Astrocyte of the hippocampus (primary cell): ENCODE results near the gene CAGE1.
"Not testable (repeated sequence)": the region's sequence is repeated elsewhere in the genome, so short reads cannot be mapped to it uniquely, and the experiment has no call there.

Experiments
- DNase-seq: peaks from one replicate; pipeline ENCODE4 v3.0.0; 2011; ENCODE audit warnings: low read depth, low spot score

CAGE1 gene

DNA sequence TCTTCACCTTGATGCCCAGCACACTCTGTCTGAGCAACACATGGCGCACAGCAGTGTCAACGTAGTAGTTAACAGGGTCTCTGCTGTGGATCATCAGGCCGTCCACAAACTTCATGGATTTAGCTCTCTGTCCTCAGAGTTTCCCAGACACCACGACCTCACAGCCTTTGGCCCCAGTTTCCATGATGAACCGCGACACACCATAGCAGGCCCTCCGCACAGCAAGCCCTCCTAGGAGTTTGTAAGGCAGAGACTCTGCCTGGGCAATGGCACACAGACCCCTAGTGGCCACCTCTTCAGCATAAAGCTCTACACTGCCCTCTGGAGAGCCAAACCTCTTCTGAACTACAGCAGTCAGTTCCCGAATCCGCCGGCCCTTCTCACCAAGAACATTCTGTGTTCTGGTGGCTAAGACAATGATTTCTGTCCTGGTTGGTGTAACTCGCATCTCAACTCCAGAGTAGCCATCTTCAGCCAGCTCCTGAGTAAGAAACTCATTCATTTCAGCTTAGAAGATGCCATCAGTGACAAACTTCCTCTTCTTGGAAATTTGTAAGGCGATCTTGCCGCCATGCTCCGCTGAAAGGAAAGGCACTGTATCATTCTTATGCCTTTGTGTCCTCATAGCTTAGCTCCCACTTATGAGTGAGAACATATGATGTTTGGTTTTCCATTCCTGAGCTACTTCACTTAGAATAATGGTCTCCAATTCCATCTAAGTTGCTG lies 50.4 kb downstream of the CAGE1 start:
- DNase-seq: not testable (repeated sequence)

DNA sequence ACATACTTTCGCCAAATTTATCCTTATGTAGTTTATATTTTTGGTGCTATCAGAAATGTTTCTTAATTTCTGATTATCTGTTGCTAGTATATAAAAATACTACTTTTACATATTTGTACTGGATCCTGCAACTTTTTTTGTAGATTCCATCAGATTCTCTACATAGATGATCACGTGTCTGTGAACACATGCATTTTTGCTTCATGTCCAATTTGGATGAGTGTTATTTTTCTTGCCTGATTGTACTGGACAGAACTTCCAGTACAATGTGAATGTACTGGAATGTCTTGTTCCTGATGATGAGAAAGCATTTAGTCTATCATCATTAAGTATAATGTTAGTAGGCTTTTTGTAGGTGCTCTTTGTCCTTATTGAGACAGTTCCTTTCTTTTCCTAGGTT lies 51.5 kb downstream of the CAGE1 start:
- no peak for DNase-seq

DNA sequence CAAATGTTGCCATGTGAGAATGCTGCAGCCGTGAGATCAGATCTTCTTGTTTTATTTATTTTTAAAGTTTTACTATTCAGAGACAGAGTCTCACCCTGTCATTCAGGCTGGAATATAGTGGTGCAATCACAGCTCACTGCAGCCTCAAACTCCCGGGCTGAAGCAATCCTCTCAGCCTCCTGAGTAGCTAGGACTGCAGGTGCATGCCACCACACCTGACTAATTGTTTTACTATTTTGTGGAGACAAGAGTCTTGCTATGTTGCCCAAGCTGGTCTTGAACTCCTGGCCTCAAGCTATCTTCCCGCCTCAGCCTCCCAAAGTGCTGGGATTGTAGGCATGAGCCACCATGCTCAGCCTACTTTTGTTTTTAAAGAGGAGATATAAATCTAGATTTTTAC lies 54.0 kb downstream of the CAGE1 start:
- no peak for DNase-seq

DNA sequence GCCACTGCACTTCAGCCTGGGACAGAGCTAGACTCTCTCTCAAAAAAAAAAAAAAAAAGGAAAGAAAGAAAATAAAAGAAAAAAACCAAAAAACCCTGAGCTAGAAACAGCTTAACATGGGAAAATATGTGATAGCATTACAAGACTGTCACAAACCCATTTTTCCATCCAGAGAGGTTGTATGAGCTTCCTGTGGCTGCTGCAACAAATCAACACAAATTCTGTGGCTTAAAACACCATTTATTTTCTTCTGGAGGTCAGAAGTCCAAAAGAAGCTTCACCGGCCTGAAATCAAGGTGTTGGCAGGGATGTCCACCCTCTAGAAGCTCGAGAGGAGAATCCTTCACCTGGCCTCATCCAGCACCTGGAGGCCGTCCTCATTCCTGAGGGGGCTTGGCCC lies 54.9 kb downstream of the CAGE1 start:
- no peak for DNase-seq

DNA sequence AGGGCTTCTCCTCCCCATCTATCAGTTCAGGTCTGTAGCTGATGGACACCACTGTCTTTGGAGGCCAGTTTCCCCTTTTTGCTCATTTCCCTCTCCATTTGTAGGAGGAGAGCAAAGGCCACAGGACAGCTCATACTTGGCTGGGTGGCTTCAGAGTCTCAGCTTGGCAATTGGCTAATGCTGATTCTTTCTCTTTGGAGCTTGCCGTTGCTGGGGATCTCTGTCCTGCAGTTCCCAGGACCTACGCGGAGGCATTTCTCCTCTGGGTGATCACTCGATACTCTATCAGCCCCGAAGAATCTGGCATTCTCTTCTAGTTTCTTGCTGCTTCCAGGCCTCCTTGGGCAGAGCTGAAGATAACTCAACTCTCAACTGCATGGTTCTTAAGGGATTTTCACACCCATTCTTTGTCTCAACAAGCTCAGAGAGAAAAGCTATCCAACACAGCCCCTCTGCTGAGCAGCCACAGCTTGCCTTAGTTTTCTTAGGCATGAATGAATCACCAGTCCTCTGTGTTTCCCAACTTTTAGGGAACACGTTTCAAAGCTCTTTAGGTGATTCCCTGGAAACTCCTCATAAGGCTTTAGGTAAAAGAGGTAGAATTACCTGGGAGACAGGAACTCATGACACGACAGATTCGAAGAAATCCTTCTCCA lies 57.3 kb downstream of the CAGE1 start:
- no peak for DNase-seq

DNA sequence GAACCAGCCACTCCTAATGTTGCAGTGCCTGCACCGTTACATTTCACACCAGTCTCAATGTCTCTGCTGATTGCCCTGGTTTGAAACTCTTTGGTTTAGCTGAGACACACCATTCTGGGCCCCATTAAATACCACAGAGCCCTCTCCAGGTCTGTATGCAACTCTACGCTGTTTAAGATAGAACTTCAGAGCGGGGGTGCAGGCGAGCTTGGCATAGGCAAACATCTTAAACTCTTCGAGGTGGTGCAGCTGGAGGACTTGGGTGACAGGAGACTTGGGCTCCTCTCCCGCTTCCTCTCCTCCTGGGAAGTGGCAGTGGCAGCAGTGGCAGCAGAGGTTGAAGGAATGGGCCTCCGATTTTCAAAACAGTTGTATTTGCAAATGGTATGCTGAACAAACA lies 58.1 kb downstream of the CAGE1 start:
- DNase-seq: no peak

DNA sequence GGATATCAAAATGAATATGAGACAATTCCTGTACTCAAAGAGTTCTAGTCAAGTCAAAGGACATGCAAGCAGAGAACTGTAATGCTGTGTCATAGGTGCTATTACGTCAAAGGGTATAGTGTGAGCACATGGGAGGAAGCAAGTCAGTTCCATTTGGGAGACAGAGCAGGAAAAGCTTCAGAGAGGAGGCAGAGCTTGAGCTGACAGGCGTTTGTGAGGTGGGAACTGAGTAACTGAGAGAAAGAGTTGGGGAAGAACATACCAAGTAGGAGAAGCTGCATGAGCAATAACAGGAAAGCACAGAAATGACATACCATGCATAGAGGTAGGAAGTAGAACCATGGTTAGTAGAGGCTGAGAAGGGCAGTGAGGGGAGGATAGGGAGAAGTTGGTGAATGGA lies 61.3 kb downstream of the CAGE1 start:
- DNase-seq: no peak

DNA sequence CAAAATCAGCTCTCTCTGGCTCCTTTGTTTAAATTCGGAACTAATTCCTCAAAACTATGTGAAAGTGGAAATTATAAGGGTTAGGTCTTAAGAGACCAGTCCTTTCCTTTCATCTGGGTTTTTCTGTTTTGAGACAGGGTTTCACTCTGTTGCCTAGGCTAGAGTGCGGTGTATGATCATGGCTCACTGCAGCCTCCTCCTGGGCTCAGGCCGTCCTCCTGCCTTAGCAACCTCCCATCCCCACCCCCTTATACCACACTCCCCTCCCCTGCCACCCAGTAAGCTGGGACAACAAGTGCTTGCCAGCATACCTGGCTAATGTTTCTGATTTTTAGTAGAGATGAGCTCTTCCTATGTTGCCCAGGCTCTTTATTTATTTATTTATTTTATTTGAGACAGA lies 63.8 kb downstream of the CAGE1 start:
- DNase-seq: no peak

DNA sequence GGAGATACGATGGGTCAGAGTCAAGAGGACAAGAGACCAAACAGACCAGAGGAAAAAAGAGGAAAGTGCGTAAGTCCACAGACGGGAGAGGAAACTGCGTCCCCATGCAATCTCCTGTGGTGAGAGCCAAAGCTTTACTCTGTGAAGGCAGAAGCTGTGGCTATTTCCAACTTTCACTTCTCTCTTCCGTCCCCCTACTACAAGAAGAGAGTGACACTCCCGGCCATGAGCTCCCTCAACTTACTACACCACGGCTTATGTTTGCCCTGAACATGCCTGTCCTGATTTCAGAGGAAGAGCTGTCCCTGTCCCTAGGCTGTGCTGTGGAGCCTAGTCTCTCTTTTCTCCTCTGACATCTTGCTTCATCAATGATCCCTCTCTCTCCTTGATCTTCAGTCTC lies 65.0 kb downstream of the CAGE1 start:
- DNase-seq: no peak

DNA sequence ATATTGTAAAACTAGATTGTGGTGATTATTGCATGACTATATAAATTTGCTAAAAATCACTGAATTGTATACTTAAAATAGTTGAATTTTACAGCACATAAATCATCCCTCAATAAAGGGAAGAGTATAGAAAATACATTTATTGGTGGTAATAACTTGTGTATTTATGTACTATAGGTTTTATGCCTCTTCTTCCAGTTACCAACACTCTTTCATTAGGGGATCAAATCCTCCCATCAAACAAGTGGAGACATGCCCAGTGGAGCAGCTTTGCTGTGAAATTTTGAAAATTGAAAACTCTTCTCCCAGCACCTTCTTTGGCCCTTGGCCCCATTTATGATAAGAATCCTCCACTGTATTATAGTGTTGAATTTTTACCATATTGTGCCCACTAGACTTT lies 66.5 kb downstream of the CAGE1 start:
- no peak for DNase-seq

DNA sequence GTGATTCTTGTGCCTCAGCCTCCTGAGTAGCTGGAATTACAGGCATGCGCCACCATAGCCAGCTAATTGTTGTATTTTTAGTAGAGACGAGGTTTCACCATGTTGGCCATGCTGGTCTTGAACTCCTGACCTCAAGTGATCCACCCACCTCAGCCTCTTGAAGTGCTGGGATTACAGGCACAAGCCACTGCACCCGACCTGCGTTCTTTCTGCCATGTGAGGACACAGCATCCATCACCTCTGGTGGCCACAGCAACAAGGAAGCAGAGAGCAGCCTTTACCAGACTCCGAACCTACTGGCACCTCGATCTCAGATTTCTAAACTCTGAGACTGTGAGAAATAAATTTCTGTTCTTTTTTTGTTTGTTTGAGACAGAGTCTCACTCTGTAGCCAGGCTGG lies 67.7 kb downstream of the CAGE1 start:
- DNase-seq: not testable (repeated sequence)

DNA sequence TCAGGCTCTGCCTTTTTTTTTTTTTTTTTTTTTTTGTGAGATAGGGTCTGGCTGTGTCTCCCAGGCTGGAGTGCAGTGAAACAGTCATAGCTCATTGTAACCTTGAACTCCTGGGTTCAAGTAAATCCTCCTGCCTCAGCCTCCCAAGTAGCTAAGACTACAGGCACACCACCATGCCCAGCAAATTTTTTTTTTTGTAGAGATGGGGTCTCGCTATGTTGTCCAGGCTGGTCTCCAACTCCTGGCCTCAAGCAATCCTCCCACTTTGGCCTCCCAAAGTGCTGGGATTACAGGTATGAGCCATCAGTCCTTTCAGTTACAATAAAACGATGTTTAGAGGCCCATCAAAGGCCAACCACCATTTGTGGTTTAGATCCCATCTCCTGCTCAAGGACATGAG lies 70.1 kb downstream of the CAGE1 start:
- DNase-seq: not testable (repeated sequence)

DNA sequence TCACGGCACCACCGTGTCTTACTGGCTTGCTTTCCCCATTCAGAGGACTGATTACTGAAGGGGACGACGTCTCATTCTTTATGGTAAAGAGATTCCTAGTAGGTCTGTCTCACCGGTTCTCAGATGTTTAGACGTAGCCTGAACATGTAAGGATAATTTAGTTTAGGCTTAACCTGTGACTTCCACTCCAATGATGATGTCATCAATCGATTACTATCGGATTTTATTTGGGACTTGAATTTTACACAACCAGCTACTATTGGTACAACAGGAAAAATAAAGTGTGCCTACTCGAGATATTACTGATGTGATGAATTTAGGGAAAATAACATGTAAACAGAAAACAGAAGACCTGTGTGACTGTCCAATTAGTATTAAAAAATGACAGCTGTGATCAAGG lies 72.0 kb downstream of the CAGE1 start:
- DNase-seq: no peak

DNA sequence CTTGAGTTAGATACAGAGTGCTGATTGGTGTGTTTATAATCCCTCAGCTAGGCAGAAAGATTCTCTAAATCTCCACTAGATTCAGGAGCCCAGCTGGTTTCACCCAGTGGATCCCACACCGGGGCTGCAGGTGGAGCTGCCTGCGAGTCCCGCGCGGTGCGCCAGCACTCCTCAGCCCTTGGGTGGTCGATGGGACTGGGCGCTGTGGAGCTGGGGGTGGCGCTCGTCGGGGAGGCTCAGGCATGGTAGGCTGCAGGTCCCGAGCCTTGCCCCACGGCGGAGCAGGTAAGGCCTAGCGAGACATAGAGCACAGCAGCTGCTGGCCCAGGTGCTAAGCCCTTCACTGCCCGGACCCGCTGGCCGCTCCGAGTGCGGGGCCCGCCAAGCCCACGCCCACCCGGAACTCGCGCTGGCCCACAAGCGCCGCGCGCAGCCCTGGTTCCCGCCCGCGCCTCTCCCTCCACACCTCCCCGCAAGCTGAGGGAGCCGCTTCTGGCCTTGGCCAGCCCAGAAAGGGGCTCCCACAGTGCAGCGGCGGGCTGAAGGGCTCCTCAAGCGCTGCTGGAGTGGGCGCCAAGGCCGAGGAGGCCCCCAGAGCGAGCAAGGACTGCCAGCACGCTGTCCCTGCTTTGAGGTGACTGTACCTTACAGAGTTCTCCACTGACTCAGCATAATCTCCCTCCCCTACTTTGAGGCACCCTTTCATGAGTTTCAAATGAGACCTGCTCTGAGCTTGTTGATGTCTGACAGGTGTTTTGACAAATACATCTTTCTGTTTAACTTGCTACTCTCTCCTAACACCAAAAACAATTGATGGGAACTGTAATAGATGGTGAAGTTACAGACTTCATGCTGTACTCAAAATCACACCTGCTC lies 72.6 kb downstream of the CAGE1 start:
- no peak for DNase-seq

DNA sequence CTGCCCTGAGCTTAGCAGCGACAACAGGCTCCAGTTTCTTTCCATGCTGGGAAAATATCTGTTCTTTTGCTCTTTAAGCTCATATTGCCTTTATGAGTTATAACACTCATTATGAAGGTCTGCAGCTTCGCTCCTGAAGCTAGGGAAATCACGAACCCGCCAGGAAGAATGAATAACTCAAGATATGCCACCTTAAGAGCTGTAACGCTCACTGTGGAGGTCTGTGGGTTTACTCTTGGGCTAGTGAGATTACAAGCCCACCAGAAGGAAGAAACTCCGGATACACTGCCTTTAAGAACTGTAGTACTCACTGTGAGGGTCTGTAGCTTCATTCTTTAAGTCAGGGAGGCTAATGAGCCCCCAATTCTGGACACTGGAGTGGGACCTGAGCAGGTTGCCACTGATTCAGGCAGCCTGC lies 73.6 kb downstream of the CAGE1 start:
- DNase-seq: no peak

DNA sequence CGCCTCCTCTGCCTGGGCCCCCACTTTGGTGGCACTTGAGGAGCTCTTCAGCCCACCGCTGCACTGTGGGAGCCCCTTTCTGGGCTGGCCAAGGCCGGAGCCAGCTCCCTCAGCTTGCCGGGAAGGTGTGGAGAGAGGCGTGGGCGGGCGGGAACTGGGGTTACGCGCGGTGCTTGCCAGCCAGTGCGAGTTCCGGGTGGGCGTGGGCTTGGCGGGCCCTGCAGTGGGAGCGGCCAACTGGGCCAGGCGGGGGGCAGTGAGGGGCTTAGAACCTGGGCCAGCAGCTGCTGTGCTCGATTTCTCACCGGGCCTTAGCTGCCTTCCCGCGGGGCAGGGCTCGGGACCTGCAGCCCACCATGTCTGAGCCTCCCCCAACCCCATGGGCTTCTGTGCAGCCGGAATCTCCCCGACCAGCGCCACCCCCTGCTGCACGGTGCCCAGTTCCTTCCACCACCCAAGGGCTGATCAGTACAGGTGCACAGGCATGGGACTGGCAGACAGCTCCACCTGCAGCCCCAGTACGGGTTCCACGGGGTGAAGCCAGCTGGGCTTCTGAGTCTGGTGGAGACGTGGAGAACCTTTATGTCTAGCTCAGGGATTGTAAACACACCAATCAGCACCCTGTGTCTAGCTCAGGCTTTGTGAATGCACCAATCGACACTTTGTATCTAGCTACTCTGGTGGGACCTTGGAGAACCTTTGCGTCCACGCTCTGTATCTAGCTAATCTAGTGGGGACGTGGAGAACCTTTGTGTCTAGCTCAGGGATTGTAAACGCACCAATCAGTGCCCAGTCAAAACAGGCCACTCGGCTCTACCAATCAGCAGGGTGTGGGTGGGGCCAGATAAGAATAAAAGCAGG lies 74.2 kb downstream of the CAGE1 start:
- not testable (repeated sequence) for DNase-seq

DNA sequence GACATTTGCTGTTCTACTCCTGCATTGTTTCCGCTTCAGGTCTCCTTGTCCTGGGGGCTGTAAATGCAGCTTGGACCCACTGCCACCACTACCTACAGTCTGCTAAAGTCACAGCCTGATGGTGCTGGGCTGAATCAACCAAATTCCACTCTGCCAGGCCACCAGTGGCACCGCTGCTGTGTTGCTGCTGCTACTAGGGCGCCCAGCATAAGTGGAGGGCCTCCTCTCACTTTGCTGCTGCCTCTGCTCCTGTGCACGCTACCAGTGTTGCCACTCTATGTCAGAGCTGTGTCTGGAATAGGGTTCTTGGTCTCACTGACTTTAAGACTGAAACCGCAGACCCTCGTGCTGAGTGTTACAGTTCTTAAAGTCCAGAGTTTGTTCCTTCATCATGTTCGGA lies 75.1 kb downstream of the CAGE1 start:
- DNase-seq: no peak

DNA sequence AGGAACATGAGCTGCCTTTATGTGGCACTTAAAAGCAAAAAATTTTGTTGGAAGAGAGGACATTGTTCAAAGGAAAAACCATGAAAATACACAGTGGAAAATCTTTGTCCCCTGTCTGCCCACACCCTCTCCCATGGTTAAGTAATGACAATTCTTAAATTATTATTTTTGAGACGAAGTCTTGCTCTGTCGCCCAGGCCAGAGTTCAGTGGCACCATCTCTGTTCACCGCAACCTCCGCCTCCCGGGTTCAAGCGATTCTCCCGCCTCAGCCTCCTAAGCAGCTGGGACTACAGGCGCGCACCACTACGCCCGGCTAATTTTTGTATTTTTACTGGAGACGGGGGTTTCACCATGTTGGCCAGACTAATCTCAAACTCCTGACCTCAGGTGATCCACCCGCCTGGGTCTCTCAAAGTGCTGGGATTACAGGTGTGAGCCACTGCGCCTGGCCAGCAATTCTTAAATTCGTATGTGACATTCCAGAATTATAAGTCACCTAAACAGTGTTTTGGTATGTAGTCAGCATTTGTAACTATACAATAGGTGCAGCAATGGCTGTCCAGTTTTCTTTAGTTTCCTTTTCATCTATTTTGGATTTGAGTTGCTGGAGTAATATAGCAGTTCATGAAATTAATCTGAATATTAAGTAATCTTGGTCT lies 75.9 kb downstream of the CAGE1 start:
- DNase-seq: no peak

DNA sequence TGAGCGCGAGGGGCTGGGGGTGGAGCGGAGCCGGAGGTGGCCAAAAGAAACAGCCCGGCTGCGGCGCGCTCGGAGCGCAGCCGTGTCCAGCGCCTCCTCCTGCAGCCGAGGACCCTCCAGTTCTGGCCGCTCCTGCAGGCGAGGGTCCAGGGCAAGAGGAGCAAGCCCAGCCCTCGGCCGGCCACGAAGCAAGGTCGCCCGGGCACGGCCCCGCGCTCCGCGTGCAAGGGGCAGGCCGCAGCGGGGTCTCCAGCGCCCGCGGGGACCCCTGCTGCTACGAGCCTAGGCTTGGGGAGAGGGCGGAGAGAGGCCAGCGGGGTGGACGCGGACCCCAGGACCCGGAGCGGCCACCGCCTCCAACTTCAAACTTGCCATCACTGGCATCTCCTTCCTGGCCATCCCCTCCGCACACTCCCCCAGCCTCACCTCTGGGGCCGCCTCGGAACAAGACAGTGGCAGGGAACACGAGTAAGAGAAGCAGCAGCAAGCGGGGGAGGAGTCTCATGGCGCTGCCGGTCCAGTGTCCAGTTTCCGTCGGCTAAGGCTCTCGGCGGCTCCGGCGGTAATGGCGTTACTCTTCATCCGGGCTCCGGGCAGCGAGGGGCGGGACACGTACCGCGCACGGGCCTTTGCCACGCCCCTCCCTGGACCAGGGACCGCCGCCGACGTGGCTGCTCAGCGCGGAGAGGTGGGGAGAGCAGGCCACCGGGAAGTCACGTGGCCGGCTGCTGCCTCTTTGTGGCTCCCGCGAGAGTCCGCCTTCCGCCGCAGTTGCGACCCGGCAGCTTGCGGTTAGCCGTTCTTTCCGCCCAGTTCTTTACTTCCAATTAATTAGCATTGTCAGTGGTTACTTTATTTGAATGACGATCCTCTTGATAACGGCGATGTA lies 76.7 kb downstream of the CAGE1 start, which contains the start of gene SSR1:
Gene SSR1, minus strand, starts transcription at position 584 of the 889 bp plus-strand sequence. Its CDS starts 79 bp downstream, at position 505.
- peak; percentile 99 for DNase-seq
